Measurements from ENCODE around the gene SLFN5.
"Not testable (repeated sequence)": the region's sequence is repeated elsewhere in the genome, so short reads cannot be mapped to it uniquely, and the experiment has no call there.

DNA sequence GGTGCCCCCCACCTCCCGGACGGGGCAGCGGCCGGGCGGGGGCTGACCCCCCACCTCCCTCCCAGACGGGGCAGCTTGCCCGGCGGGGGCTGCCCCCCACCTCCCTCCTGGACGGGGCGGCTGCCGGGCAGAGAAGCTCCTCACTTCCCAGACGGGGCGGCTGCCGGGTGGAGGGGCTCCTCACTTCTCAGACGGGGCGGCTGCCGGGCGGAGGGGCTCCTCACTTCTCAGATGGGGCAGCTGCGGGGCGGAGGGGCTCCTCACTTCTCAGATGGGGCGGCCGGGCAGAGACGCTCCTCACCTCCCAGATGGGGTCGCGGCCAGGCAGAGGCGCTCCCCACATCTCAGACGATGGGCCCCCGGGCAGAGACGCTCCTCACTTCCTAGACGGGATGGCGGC, 47.8 kb upstream of the SLFN5 start:
- TF ChIP-seq, protein P1, sequence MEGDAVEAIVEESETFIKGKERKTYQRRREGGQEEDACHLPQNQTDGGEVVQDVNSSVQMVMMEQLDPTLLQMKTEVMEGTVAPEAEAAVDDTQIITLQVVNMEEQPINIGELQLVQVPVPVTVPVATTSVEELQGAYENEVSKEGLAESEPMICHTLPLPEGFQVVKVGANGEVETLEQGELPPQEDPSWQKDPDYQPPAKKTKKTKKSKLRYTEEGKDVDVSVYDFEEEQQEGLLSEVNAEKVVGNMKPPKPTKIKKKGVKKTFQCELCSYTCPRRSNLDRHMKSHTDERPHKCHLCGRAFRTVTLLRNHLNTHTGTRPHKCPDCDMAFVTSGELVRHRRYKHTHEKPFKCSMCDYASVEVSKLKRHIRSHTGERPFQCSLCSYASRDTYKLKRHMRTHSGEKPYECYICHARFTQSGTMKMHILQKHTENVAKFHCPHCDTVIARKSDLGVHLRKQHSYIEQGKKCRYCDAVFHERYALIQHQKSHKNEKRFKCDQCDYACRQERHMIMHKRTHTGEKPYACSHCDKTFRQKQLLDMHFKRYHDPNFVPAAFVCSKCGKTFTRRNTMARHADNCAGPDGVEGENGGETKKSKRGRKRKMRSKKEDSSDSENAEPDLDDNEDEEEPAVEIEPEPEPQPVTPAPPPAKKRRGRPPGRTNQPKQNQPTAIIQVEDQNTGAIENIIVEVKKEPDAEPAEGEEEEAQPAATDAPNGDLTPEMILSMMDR (IDR thresholded peaks at IDR 0.05), result not testable (repeated sequence)
- TF ChIP-seq EZH2 (IDR thresholded peaks at IDR 0.05; ENCODE audit: borderline replicate concordance, insufficient read depth, low read depth, low read length, poor library complexity, severe bottlenecking), result not testable (repeated sequence)
